SK-N-MC (cell line): ENCODE data around the gene ZNF710.

ENCODE experiments used
- EZH2 ChIP-seq: fragments of 200-600 bp; sonication (generic); IDR thresholded peaks from one replicate; pipeline ENCODE4 v1.6.1; 2017; ENCODE audit warnings: antibody characterized with exemption
- FOXP2 ChIP-seq: optimal IDR thresholded peaks from 2 replicates; pipeline ENCODE3; 2011; ENCODE audit warnings: mild to moderate bottlenecking, moderate library complexity; ENCODE audit not compliant: insufficient read depth; ENCODE audit errors: extremely low read length, control extremely low read depth
- POLR2AphosphoS5 ChIP-seq: IDR thresholded peaks from 2 replicates; pipeline ENCODE4 v1.6.1; 2012; ENCODE audit warnings: mild to moderate bottlenecking, low read depth, low read length, borderline replicate concordance

DNA sequence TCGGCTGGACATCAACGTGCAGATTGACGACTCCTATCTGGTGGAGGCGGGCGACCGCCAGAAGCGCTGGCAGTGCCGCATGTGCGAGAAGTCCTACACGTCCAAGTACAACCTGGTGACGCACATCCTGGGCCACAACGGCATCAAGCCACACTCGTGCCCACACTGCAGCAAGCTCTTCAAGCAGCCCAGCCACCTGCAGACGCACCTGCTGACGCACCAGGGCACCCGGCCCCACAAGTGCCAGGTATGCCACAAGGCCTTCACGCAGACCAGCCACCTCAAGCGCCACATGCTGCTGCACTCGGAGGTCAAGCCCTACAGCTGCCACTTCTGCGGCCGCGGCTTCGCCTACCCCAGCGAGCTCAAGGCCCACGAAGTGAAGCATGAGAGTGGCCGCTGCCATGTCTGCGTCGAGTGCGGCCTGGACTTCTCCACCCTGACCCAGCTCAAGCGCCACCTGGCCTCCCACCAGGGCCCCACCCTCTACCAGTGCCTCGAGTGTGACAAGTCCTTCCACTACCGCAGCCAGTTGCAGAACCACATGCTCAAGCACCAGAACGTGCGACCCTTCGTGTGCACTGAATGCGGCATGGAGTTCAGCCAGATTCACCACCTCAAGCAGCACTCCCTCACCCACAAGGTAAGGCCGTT, 67.0 kb downstream of the ZNF710 start:
- TF ChIP-seq EZH2 (no peak), POLR2AphosphoS5 (no peak), FOXP2 (no peak)
